Trophoblast cell (in vitro differentiated cells and primary cell): Measurements from ENCODE around the gene KDM4C.

Experiments
- DNase-seq, 2 donors: peaks; one replicate each; pipeline ENCODE4 v3.0.0-alpha.2; 2016
- H2AFZ ChIP-seq: 2 replicates; pipeline ENCODE4 v1.6.1; 2013; ENCODE audit warnings: low read length, moderate library complexity, mild to moderate bottlenecking; ENCODE audit not compliant: insufficient read depth, poor library complexity
- H2AK5ac ChIP-seq: 2 replicates; pipeline ENCODE4 v1.6.1; 2013; ENCODE audit warnings: mild to moderate bottlenecking, low read length
- H2BK120ac ChIP-seq: 2 replicates; pipeline ENCODE4 v1.6.1; 2013; ENCODE audit warnings: low read length, mild to moderate bottlenecking, moderate library complexity; ENCODE audit not compliant: insufficient read depth, poor library complexity
- H2BK12ac ChIP-seq: 2 replicates; pipeline ENCODE4 v1.6.1; 2013; ENCODE audit warnings: mild to moderate bottlenecking, low read length, moderate library complexity
- H2BK5ac ChIP-seq: 2 replicates; pipeline ENCODE4 v1.6.1; 2013; ENCODE audit warnings: low read length, low read depth, moderate library complexity, mild to moderate bottlenecking; ENCODE audit not compliant: poor library complexity
- H3K14ac ChIP-seq: 2 replicates; pipeline ENCODE4 v1.6.1; 2013; ENCODE audit warnings: mild to moderate bottlenecking, low read length
- H3K18ac ChIP-seq: 2 replicates; pipeline ENCODE4 v1.6.1; 2013; ENCODE audit warnings: mild to moderate bottlenecking, low read length
- H3K23ac ChIP-seq: 2 replicates; pipeline ENCODE4 v1.6.1; 2013; ENCODE audit warnings: low read length
- H3K27ac ChIP-seq: 2 replicates; pipeline ENCODE4 v1.5.1; 2013; ENCODE audit warnings: low read depth, mild to moderate bottlenecking, inconsistent platforms, low read length, moderate library complexity
- H3K27me3 ChIP-seq: 2 replicates; pipeline ENCODE4 v1.6.1; 2013; ENCODE audit warnings: inconsistent platforms, mild to moderate bottlenecking, low read length, moderate library complexity; ENCODE audit not compliant: insufficient read depth
- H3K36me3 ChIP-seq, 2 experiments: 1 replicate in 1 of 2; 2 replicates in 1 of 2; pipeline ENCODE4 v1.6.1; 2013; ENCODE audit warnings: low read length in 2 of 2, mild to moderate bottlenecking in 2 of 2, moderate library complexity in 1 of 2; ENCODE audit not compliant: insufficient read depth in 2 of 2, control insufficient read depth in 1 of 2
- H3K4ac ChIP-seq: 2 replicates; pipeline ENCODE4 v1.6.1; 2013; ENCODE audit warnings: low read depth, mild to moderate bottlenecking, low read length, moderate library complexity
- H3K4me1 ChIP-seq, 2 experiments: 1 replicate in 1 of 2; 2 replicates in 1 of 2; pipeline ENCODE4 v1.6.1; 2013; ENCODE audit warnings: low read length in 2 of 2, mild to moderate bottlenecking in 2 of 2, moderate library complexity in 1 of 2; ENCODE audit not compliant: insufficient read depth in 2 of 2, control insufficient read depth in 1 of 2
- H3K4me2 ChIP-seq: 2 replicates; pipeline ENCODE4 v1.6.1; 2013; ENCODE audit warnings: inconsistent platforms, mild to moderate bottlenecking, low read length, moderate library complexity
- H3K4me3 ChIP-seq: 2 replicates; pipeline ENCODE4 v1.5.1; 2013; ENCODE audit warnings: mild to moderate bottlenecking, low read depth, low read length, inconsistent platforms
- H3K79me1 ChIP-seq: one replicate; pipeline ENCODE4 v1.6.1; 2013; ENCODE audit warnings: low read length
- H3K79me2 ChIP-seq: 2 replicates; pipeline ENCODE4 v1.6.1; 2013; ENCODE audit warnings: low read length, mild to moderate bottlenecking; ENCODE audit not compliant: control insufficient read depth, insufficient read depth, poor library complexity
- H3K9ac ChIP-seq: 2 replicates; pipeline ENCODE4 v1.6.1; 2013; ENCODE audit warnings: mild to moderate bottlenecking, low read length
- H3K9me3 ChIP-seq: 2 replicates; pipeline ENCODE4 v1.6.1; 2013; ENCODE audit warnings: low read depth, mild to moderate bottlenecking, control low read depth, inconsistent platforms, low read length; ENCODE audit not compliant: insufficient read depth
- H4K12ac ChIP-seq: 2 replicates; pipeline ENCODE4 v1.6.1; 2013; ENCODE audit warnings: low read depth, mild to moderate bottlenecking, low read length, moderate library complexity
- H4K8ac ChIP-seq: 2 replicates; pipeline ENCODE4 v1.6.1; 2013; ENCODE audit warnings: low read depth, mild to moderate bottlenecking, low read length, moderate library complexity
- H4K91ac ChIP-seq: one replicate; pipeline ENCODE4 v1.6.1; 2013; ENCODE audit warnings: low read depth, mild to moderate bottlenecking, low read length, moderate library complexity
- WGBS: extraction: QIAGEN DNeasy Blood & Tissue Kit; methylation state at CpG from one replicate; pipeline ENCODE4 v1.1.7; 2013; ENCODE audit warnings: missing lambda C conversion rate; ENCODE audit not compliant: insufficient read length, insufficient coverage; ENCODE audit errors: extremely low coverage; 5-methylcytosine and 5-hydroxymethylcytosine counted together

Gene KDM4C

GRCh38 chr9:6893350-6894131 is 135.8 kb downstream of the KDM4C start:
- no peak for DNase-seq
- Histone ChIP-seq H3K9ac (no peak overlapping the region), H2BK12ac (no peak overlapping the region), H3K14ac (no peak overlapping the region), H2BK5ac (no peak overlapping the region), H4K91ac (no peak overlapping the region), H3K79me2 (no peaks in the 10 kb centered on the region), H3K4me1 (no peaks in the 10 kb centered on the region), H2BK120ac (no peak overlapping the region), H3K23ac (no peak overlapping the region), H3K36me3 (no peaks in the 10 kb centered on the region), H4K8ac (no peak overlapping the region), H3K4me3 (no peak overlapping the region), H4K12ac (no peak overlapping the region), H2AFZ (no peak overlapping the region), H2AK5ac (no peak overlapping the region), H3K18ac (no peak overlapping the region), H3K4ac (no peak overlapping the region), H3K27ac (no peak overlapping the region), H3K27me3 (no peaks in the 10 kb centered on the region), H3K79me1 (no peaks in the 10 kb centered on the region), H3K4me2 (no peak overlapping the region), H3K9me3 (peaks cover 2% of the 10 kb centered on the region)
- no CpG with 5 or more reads among the region's 6 CpGs for WGBS

- Histone ChIP-seq H3K4me2 (no peak overlapping the region), H3K4me1 (no peaks in the 10 kb centered on the region), H4K91ac (no peak overlapping the region), H3K9me3 (peaks cover 2% of the 10 kb centered on the region), H3K9ac (no peak overlapping the region), H4K12ac (no peak overlapping the region), H2BK120ac (no peak overlapping the region), H2BK12ac (no peak overlapping the region), H2AFZ (no peak overlapping the region), H3K79me1 (no peaks in the 10 kb centered on the region), H3K27ac (no peak overlapping the region), H4K8ac (no peak overlapping the region), H3K4me3 (no peak overlapping the region), H3K36me3 (no peaks in the 10 kb centered on the region), H2AK5ac (no peak overlapping the region), H3K23ac (no peak overlapping the region), H3K4ac (no peak overlapping the region), H3K14ac (no peak overlapping the region), H3K79me2 (no peaks in the 10 kb centered on the region), H3K18ac (no peak overlapping the region), H2BK5ac (no peak overlapping the region), H3K27me3 (no peaks in the 10 kb centered on the region)
- WGBS: no CpG with 5 or more reads among the region's 3 CpGs
- DNase-seq: no peak
Observed at GRCh38 chr9:6894135-6894534, 136.4 kb downstream of the KDM4C start.

- Histone ChIP-seq H3K4me1 (no peaks in the 10 kb centered on the region), H2AK5ac (no peak overlapping the region), H3K27ac (no peak overlapping the region), H3K79me2 (no peaks in the 10 kb centered on the region), H2BK12ac (no peak overlapping the region), H3K14ac (no peak overlapping the region), H3K27me3 (no peaks in the 10 kb centered on the region), H2BK120ac (no peak overlapping the region), H3K23ac (no peak overlapping the region), H3K9ac (no peak overlapping the region), H3K4ac (no peak overlapping the region), H4K12ac (no peak overlapping the region), H3K36me3 (no peaks in the 10 kb centered on the region), H3K18ac (no peak overlapping the region), H3K9me3 (no peaks in the 10 kb centered on the region), H3K4me3 (no peak overlapping the region), H3K4me2 (no peak overlapping the region), H4K91ac (no peak overlapping the region), H2BK5ac (no peak overlapping the region), H2AFZ (no peak overlapping the region), H3K79me1 (no peaks in the 10 kb centered on the region), H4K8ac (no peak overlapping the region)
- no peak for DNase-seq
- WGBS: no CpG with 5 or more reads among the region's 1 CpG
Observed at GRCh38 chr9:6895754-6896153, 138.0 kb downstream of the KDM4C start.

GRCh38 chr9:6896562-6896961 is 138.8 kb downstream of the KDM4C start:
- H4K91ac ChIP-seq: no peak overlapping the region
- no peak overlapping the region for H3K4me2 ChIP-seq
- H3K9ac ChIP-seq: no peak overlapping the region
- H2BK5ac ChIP-seq: no peak overlapping the region
- no peak overlapping the region for H3K14ac ChIP-seq
- H4K12ac ChIP-seq: no peak overlapping the region
- no peaks in the 10 kb centered on the region for H3K79me2 ChIP-seq
- no CpG with 5 or more reads among the region's 2 CpGs for WGBS
- no peaks in the 10 kb centered on the region for H3K4me1 ChIP-seq
- H4K8ac ChIP-seq: no peak overlapping the region
- no peaks in the 10 kb centered on the region for H3K36me3 ChIP-seq
- H3K4ac ChIP-seq: no peak overlapping the region
- no peak overlapping the region for H2AK5ac ChIP-seq
- no peak overlapping the region for H2BK120ac ChIP-seq
- no peak overlapping the region for H3K4me3 ChIP-seq
- no peaks in the 10 kb centered on the region for H3K79me1 ChIP-seq
- H2BK12ac ChIP-seq: no peak overlapping the region
- no peak overlapping the region for H2AFZ ChIP-seq
- no peaks in the 10 kb centered on the region for H3K27me3 ChIP-seq
- H3K23ac ChIP-seq: no peak overlapping the region
- H3K9me3 ChIP-seq: no peaks in the 10 kb centered on the region
- no peak overlapping the region for H3K27ac ChIP-seq
- no peak for DNase-seq
- no peak overlapping the region for H3K18ac ChIP-seq
